22Rv1 (cell line): ENCODE measurements around the gene DNAJC5G.

Source experiments
- H3K27ac ChIP-seq: fragments of 450-650 bp; 2 replicates; pipeline ENCODE4 v1.5.1; 2017
- CTCF ChIP-seq: fragments of 450-650 bp; IDR thresholded peaks from 2 replicates; pipeline ENCODE4 v1.5.1; 2017; ENCODE audit warnings: mild to moderate bottlenecking
- ZFX ChIP-seq: fragments of 450-650 bp; IDR thresholded peaks from 2 replicates; pipeline ENCODE4 v1.6.1; 2017; ENCODE audit warnings: antibody characterized with exemption, borderline replicate concordance

Gene DNAJC5G

GRCh38 chr2:27282892-27283291 is 7.7 kb downstream of the DNAJC5G start:
- no peak overlapping the region for H3K27ac ChIP-seq
- TF ChIP-seq CTCF (no peak), ZFX (no peak)

- H3K27ac ChIP-seq: no peak overlapping the region
- TF ChIP-seq ZFX (no peak), CTCF (no peak)
Measured at GRCh38 chr2:27284996-27285395, 9.8 kb downstream of the DNAJC5G start.

- TF ChIP-seq ZFX (no peak), CTCF (no peak)
- H3K27ac ChIP-seq: no peak overlapping the region
Measured at GRCh38 chr2:27285481-27285880, 10.2 kb downstream of the DNAJC5G start.

- no peak for TF ChIP-seq CTCF
- TF ChIP-seq ZFX: no peak
- no peak overlapping the region for H3K27ac ChIP-seq
Measured at GRCh38 chr2:27288610-27289009, 13.4 kb downstream of the DNAJC5G start.

- no peak for TF ChIP-seq ZFX
- no peak overlapping the region for H3K27ac ChIP-seq
Measured at GRCh38 chr2:27290549-27290948, 15.3 kb downstream of the DNAJC5G start.

GRCh38 chr2:27291865-27292264 is 16.6 kb downstream of the DNAJC5G start:
- TF ChIP-seq ZFX (no peak), CTCF (peak; percentile 43)
- H3K27ac ChIP-seq: no peak overlapping the region

- no peak overlapping the region for H3K27ac ChIP-seq
- TF ChIP-seq ZFX: no peak
- no peak for TF ChIP-seq CTCF
Measured at GRCh38 chr2:27294928-27295327, 19.7 kb downstream of the DNAJC5G start.

GRCh38 chr2:27296481-27296880 is 21.2 kb downstream of the DNAJC5G start:
- TF ChIP-seq CTCF (no peak), ZFX (no peak)
- no peak overlapping the region for H3K27ac ChIP-seq
